CD4-positive, alpha-beta T cell treated with Interleukin-4 for 1 hour (primary cell): ENCODE data around the gene KRTAP3-1.
"Not testable (repeated sequence)": the region's sequence is repeated elsewhere in the genome, so short reads cannot be mapped to it uniquely, and the experiment has no call there.

ENCODE experiments used
- DNase-seq, 2 donors: peaks; one replicate each; pipeline ENCODE4 v3.0.0-alpha.2; 2020 to 2022

The KRTAP3-1 gene

GRCh38 chr17:41013606-41014005 lies 4.7 kb upstream of the KRTAP3-1 start:
- DNase-seq = no peak

GRCh38 chr17:41013181-41013580 lies 4.3 kb upstream of the KRTAP3-1 start:
- no peak for DNase-seq

GRCh38 chr17:41012326-41013120 lies 3.6 kb upstream of the KRTAP3-1 start:
- no peak for DNase-seq

GRCh38 chr17:41010441-41010840 lies 1.5 kb upstream of the KRTAP3-1 start:
- no peak for DNase-seq

- no peak for DNase-seq
Observed at GRCh38 chr17:41009936-41010335, 1.0 kb upstream of the KRTAP3-1 start.

GRCh38 chr17:41009301-41009760 lies 403 bp upstream of the KRTAP3-1 start:
- DNase-seq = no peak

GRCh38 chr17:41004397-41004796 lies 4.5 kb downstream of the KRTAP3-1 start:
- DNase-seq = no peak

- no peak for DNase-seq
Observed at GRCh38 chr17:41003926-41004325, 5.0 kb downstream of the KRTAP3-1 start.

GRCh38 chr17:41002814-41003213 lies 6.1 kb downstream of the KRTAP3-1 start:
- no peak for DNase-seq

GRCh38 chr17:41001795-41002194 lies 7.1 kb downstream of the KRTAP3-1 start:
- no peak for DNase-seq

GRCh38 chr17:40999563-40999962 lies 9.4 kb downstream of the KRTAP3-1 start, which contains the start of gene KRTAP3-2:
Gene KRTAP3-2, minus strand, starts transcription at chr17:40999906. Its CDS starts 53 bp downstream, at chr17:40999853.
- DNase-seq = not testable (repeated sequence)

- DNase-seq = no peak
Observed at GRCh38 chr17:40997361-40997760, 11.6 kb downstream of the KRTAP3-1 start.

- no peak for DNase-seq
Observed at GRCh38 chr17:40996829-40997228, 12.1 kb downstream of the KRTAP3-1 start.

- DNase-seq = no peak
Observed at GRCh38 chr17:40995116-40995515, 13.8 kb downstream of the KRTAP3-1 start.

- no peak for DNase-seq
Observed at GRCh38 chr17:40993839-40994238, 15.1 kb downstream of the KRTAP3-1 start, which contains the start of gene KRTAP3-3. Gene KRTAP3-3, minus strand, starts transcription at chr17:40994164. Its CDS starts 67 bp downstream, at chr17:40994097.

GRCh38 chr17:40993084-40993483 lies 15.8 kb downstream of the KRTAP3-1 start:
- DNase-seq = no peak

GRCh38 chr17:40992666-40993065 lies 16.3 kb downstream of the KRTAP3-1 start:
- DNase-seq = no peak

GRCh38 chr17:40986920-40987319 lies 22.0 kb downstream of the KRTAP3-1 start:
- no peak for DNase-seq

- DNase-seq = no peak
Observed at GRCh38 chr17:40984226-40984625, 24.7 kb downstream of the KRTAP3-1 start, which contains the start of gene KRT40. Gene KRT40, minus strand, starts transcription at chr17:40984326. Its CDS starts 53 bp downstream, at chr17:40984273.

GRCh38 chr17:40981115-40981514 lies 27.8 kb downstream of the KRTAP3-1 start:
- DNase-seq = no peak

- no peak for DNase-seq
Observed at GRCh38 chr17:40980596-40980995, 28.3 kb downstream of the KRTAP3-1 start.

GRCh38 chr17:40980117-40980516 lies 28.8 kb downstream of the KRTAP3-1 start:
- no peak for DNase-seq

GRCh38 chr17:40978575-40979151 lies 30.3 kb downstream of the KRTAP3-1 start:
- no peak for DNase-seq

- DNase-seq = no peak
Observed at GRCh38 chr17:40975516-40975915, 33.4 kb downstream of the KRTAP3-1 start.
